D341Med (cell line): ENCODE measurements around the gene PCDH9.

Experiments used
- DNase-seq: peaks from one replicate; pipeline ENCODE4 v3.0.0; 2012; ENCODE audit warnings: low spot score

PCDH9 gene

DNA sequence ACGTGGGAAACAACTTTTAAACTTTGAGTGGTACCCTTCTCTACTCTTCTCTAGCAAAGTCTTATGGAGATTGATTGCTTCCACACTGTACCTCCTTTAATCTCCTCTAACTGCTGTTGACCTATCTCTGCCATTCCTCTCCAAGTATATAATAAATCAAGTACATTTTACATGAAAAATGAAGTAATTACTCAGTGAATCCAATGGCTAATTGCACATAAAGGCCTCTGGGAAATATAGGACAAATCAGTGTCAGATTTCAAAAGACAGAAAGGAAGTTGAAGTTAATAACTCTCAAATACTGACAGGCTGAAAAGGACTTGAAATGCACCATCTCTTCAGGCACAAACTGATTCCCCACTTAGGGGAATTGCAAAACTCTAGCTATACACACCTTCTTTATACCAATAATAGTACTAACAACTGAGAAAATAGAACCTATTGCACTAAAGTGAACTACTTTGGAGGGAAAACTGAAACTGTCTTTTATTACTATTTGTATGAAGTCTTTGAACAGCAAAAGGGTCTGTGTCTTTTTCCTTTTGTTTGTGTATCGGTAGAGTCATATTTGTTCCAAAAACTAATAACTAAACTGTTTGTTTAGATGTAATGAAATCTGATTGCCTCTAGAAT is 701.1 kb downstream of the PCDH9 start:
- no peak for DNase-seq

DNA sequence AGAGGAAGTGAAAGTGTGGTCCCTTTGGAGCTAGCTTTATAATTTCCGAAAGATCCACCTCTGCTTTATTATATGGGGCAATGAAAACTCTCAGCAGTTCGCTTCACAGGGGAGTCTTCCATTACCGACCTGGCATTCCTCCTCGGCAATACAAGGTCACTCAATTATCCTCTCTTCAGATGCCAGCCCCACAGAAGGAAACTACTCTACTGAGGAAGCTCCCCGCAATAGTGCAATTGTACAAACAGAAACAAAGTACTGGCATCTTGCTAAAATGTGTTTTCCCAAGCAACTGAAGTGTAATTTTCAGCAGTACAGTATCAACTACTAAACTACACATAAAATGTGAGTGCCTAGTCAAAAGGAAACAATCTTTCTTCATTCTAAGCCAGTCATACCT is 702.0 kb downstream of the PCDH9 start:
- DNase-seq: no peak

GRCh38 chr13:66520511-66521355 is 709.4 kb downstream of the PCDH9 start:
- no peak for DNase-seq

DNA sequence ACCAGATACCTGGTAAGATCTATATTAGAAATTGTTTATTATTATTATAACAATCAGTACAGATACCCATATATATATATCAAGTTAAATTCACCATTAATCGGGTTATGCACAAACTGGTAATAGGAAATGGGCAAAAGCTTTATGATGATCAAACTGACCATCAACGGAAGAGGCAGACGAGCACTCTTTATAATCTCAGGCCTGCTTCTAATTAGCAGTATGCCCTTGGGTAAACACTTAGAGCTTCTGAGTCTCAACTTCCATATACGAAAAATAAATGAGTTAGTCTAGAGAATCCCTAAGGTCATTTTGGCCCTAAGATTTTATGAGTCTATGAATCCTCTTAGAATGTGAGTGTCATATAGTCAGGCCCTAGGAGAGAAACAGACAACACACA is 710.9 kb downstream of the PCDH9 start:
- DNase-seq: no peak

DNA sequence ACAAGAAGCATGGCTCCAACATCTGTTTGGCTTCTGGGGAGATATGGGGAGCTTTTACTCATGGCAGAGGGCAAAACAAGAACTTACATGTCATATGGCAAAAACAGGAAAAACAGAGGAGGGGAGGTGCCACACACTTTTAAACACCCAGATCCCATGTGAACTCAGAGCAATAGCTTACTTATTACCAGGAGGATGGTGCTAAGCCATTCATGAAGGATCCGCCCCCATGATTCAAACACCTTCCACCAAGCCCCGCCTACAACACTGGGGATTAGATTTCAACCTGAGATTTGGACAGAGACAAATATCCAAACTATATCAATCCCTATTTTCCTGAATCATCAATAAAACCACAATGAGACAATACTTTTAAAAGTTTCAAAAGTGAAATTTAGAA is 712.1 kb downstream of the PCDH9 start:
- no peak for DNase-seq

DNA sequence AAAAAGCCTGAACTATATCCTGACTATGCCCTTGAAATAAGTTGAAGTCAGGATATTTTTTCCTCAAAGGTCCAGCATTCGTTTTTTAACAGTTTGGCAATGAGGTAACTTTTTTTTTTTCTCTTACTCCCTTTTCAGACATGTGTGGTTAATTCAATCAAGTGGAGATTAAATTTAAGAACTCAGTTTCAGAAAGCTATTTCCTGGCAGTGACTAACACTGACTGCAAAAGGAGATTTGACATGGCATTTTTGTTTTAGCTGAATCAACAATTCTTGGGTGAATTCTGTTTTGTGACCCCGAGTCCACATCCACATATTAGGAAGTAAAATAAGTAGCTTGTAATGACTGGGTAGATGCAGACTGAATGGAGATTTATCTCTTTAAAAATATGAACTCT is 716.4 kb downstream of the PCDH9 start:
- DNase-seq: no peak

GRCh38 chr13:66509175-66509574 is 721.0 kb downstream of the PCDH9 start:
- DNase-seq: no peak

DNA sequence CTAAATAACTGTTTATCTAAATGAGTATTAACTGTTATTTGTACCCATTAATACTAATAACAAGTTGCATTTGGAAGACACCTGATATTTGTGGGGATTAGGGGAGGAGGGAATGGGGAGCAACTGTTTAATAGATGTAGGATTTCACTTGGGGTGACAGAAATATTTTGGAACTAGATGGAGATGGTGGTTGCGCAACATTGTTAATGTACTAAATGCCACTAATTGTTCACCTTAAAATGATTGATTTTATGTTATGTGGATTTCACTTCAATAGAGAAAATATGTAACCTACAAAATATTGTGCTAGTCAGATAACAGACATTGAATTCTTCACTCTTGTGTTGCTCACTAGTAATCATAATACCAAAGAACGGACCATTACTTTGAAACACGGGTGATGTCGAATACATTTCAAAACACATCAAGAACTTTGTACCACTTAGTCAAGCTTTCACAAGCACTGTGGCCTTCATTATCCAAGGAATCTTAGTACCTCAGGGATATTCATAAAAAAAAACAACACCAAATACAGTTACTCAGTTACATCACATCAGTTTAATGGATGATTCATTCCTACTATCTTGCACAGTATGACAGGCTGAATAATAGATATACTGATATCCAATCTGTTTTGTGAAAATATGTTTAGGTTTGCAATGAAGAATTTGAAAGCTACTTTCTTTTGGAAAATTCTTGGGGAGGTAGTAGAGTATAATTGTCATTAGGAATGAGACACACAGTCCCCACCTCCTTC is 721.8 kb downstream of the PCDH9 start:
- DNase-seq: no peak

DNA sequence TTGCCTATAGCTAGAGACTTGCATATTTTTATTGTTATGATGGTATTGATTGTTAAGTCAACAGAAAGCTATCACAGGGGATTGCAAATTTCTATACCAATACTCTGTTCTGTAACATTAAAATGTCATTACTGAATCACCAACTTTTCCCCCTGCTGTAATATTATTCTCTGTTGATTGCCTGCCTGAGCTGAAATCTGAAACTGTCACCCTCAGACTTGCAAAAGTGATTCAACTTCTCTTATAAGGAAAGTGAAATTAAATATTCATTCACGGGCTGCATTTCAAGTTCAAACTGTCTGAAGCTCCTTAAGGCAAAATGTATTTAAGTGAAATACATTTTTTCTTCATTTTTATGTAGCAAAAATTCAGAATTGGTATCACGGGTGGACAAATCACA is 723.2 kb downstream of the PCDH9 start:
- no peak for DNase-seq

DNA sequence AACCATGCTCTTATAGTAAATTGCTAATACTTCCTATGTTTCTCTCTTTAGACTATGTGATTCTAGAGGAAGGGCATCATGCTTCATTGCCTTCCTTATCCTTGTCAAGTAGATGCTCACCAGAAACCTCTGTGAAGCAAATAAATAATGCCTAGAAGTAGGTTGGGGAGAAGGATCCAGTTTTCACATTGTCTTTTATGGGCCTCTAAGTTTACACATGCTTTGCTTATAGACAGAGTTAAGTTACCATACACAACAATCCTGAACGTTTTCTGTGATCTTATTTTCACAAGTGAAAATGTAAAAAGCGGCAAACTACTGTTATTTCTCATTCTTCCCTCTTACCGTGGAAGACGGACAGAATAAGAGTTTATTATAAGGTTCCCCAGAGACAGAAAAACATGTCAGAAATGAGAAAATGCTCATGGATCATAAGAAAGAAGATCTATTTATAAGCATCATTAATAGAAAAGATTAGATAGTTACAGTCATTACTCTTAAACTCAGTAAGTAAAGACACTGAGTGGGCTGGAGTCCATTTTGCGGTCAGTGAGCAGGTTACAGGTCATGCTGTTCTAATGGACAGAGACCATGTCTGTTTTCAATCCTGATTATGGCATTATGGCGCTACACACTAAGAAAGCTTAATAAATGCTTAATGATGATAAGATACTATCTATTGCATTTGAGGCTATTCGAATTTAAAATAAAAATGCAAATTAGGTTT is 723.9 kb downstream of the PCDH9 start:
- no peak for DNase-seq

DNA sequence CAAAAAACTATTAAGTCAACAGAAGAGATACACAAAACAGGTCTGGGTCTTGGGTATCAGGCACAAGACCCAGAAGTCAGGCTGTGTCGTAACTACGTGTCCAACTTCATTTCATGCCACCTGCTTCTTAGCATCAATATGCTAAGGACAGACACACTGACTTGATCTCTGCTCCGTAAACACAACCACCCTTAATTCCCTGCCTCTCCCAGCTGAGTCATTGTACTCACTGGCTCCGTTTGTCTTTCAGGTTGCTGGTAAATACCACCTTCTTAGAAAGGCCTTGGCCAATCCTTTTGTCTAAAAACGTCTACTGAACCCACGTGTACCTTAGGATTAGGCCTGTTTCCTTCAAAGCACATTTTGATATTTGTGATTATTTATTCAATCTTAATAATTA is 726.2 kb downstream of the PCDH9 start:
- DNase-seq: no peak

DNA sequence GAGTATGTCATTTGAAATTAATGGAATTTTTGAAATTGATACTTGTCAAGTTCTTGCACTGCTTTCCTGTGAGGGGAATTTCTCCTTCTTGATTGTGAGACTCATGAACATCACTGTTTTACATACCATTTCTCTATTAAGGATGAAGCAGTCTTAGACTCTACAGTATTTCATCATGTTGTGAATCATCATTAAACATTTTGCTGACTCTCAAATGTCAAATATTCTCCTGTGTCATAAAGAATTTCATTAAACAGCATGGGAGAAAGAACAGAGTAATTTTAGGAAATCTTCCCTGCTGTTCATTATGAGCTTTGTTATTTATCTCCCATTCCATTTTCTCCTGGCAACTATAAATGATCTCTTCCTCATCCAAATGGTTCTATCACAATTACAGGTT is 729.0 kb downstream of the PCDH9 start:
- no peak for DNase-seq

DNA sequence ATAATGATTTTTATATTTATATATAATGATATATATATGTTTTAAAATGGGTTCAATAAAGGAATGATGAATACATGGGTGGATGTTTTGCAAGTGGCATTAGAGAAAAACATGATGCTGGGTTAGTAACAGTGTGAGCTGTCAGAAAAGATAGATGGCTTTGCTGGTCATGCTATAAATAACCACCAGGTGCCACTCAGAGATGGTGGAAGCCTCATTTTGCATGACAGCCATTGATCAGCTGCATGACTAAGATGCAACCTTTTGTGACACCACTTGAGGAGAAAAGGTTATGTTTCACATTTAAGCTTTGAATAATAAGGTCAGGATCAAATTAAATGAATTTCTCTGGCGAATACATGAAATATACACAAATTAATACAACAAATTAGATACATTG is 737.7 kb downstream of the PCDH9 start:
- peak; percentile 33 for DNase-seq

DNA sequence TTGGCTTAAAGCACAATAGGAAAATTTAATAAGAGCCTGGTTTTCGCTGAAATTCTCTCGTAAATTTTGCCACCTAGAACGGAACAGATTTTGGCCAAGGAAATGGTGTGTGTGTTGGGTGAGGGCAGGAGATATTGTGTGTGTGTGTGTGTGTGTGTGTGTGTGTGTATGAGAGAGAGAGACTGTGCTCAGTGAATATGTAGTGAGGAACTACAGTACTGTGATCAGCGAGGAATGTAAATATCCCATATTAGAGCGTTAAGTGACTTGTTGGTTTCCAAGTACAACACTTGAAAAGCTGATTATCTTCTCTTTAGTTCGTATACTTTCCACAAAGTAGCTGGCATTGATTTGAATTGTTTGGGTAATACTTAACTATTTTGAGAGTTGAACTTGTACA is 738.9 kb downstream of the PCDH9 start:
- DNase-seq: no peak

DNA sequence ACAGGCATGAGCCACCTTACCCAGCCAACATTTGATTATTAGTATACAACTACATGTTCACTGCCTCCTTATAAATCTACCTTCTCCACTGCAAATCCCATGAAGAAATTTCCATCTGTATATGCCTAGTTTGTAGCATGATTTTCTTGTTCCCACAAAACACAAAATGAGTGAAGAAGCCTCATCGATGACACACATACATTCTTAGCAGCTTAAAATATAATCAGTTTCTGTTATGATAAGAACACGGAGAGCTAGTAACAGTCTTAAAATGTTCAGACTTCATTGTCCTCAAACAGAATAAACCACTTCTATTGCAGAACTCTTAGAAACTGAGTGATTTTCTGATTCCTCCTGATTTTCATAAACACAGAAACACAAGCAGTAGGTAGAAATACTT is 740.5 kb downstream of the PCDH9 start:
- no peak for DNase-seq

DNA sequence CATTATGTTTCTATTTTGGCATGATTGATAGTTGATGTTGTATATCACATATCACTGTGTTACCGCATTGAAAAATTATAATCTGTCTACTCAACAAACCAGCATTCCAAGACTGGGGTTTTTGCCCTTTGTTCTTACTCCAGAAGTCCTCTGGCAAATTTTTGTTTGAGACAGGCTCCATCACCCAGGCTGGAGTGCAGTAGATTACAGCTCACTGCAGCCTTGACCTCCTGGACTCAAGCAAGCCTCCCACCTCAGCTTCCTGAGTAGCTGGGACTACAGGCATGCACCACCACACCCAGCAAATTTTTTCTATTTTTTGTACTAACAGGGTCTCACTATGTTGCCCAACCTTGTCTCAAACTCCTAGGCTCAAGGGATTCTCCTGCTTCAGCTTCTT is 741.0 kb downstream of the PCDH9 start:
- no peak for DNase-seq

GRCh38 chr13:66483712-66484111 is 746.4 kb downstream of the PCDH9 start:
- DNase-seq: no peak

DNA sequence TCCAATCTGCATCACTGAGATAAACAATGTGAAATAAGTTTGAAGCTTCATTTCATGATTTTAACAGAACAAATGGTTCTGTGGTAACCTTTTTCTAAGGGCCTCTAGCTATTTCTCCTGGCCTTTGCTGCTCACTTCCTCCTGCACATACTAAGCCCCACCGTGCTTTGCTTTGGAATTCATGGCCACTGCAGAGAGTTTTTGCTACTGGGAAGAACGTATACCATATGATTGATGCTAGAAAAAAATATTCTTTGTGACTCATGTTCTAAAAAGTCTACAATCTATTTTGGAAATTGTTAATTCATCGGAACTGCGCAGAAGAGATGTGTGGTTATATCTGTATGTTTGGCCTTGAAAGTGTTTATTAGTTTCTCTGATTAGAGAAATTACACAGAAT is 747.3 kb downstream of the PCDH9 start:
- DNase-seq: no peak

DNA sequence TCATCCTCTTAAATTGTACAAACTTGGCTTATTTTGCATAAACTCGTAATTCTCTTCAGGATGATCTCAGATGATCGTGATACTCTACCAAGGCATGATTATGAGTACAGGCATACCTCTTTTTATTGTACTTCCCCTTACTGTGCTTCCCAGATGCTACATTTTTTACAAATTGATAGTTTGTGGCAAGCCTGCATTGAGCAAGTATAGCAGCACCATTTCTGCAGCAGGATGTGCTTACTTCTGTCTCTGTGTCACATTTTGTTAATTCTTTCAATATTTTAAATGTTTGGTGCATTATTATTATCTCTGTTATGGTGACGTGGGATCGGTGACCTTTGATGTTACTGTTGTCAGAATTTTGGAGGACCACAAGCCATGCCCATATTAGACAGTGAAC is 752.3 kb downstream of the PCDH9 start:
- no peak for DNase-seq

- DNase-seq: no peak
Observed at GRCh38 chr13:66475061-66475460, 755.1 kb downstream of the PCDH9 start.

DNA sequence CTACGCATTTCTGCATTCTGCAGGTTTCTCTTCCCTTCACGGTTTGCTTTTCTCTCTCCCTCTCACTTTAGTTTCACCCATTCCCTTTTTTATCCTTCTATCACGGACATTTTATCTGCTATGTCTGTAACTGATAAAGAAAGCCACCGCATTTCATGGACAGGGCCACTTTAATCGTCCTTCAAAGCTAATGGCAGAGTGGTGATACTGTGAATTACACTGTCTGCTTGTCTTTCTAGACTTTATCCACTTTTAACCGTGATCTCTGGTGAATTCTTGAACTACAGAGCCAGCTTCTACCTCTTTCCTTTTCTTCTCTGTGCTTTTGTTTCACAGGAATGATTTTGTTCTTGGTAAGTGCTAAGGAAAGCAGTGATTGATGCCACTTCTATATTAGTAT is 760.4 kb downstream of the PCDH9 start:
- DNase-seq: no peak

DNA sequence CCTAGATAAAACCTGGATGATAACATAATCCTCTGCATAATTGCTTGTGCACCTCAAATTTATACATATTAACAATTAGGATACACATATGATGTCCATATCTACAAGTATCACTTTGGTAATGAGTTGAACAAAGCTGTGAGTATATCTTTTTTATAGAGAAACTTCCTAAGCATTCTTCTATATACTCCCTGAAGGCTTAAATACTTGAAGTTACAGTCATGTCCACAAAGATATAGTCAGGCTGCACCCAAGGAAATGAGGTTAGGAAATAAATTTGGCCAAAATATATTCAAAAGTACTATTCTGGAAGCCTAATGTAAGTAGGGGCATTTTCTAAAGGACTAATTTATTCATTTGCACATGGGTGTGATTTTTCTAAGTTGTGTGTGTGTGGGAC is 761.5 kb downstream of the PCDH9 start:
- no peak for DNase-seq

DNA sequence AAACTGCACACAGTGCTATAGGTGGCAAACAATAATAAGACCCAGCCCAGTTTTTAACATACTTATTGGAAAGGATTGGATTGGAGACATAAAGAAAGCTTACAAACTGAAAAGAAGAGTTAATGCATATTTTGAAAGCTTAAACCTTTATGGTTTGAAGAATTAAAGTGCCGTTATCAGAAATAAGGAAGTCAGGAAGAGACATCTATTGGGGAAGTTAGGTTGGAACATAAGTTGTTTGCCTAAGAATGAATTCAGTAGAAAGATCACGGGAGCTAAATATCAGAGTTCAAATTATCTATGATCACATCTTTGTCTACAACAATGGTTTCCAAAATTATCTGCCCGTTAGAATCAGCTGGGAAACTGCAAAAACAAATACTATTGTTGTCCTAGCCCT is 767.9 kb downstream of the PCDH9 start:
- DNase-seq: no peak
